LNCaP clone FGC (cell line): Measurements from ENCODE around the gene TEAD1.

Experiments
- DNase-seq: peaks from one replicate; pipeline ENCODE4 v3.0.0-alpha.2; 2011; ENCODE audit warnings: low read depth
- H3K4me3 ChIP-seq: 2 replicates; pipeline ENCODE4 v1.5.1; 2011; ENCODE audit warnings: mild to moderate bottlenecking, low read depth, low read length, control low read depth
- CTCF ChIP-seq: IDR thresholded peaks from 2 replicates; pipeline ENCODE4 v1.5.1; 2012; ENCODE audit warnings: mild to moderate bottlenecking; ENCODE audit not compliant: control insufficient read depth, insufficient read depth; ENCODE audit errors: extremely low read depth

TEAD1 gene

GRCh38 chr11:12944889-12945288, 270.7 kb downstream of the TEAD1 start:
- no peak for DNase-seq
- TF ChIP-seq CTCF = no peak

GRCh38 chr11:12949453-12949852, 275.2 kb downstream of the TEAD1 start:
- DNase-seq = no peak
- TF ChIP-seq CTCF = no peak
- H3K4me3 ChIP-seq = no peak overlapping the region

More at GRCh38 chr11:12944889-12945288, 270.7 kb downstream of the TEAD1 start:
- no peak overlapping the region for H3K4me3 ChIP-seq

GRCh38 chr11:12950670-12951069, 276.4 kb downstream of the TEAD1 start:
- no peak for TF ChIP-seq CTCF
- DNase-seq = no peak
- no peak overlapping the region for H3K4me3 ChIP-seq

GRCh38 chr11:12951376-12951775, 277.2 kb downstream of the TEAD1 start:
- H3K4me3 ChIP-seq = no peak overlapping the region
- DNase-seq = no peak
- no peak for TF ChIP-seq CTCF

- TF ChIP-seq CTCF = no peak
These were observed 277.9 kb downstream of the TEAD1 start for GRCh38 chr11:12952094-12952493.

GRCh38 chr11:12958986-12959385, 284.8 kb downstream of the TEAD1 start:
- no peak for TF ChIP-seq CTCF
- no peak for DNase-seq
- no peak overlapping the region for H3K4me3 ChIP-seq

More at GRCh38 chr11:12952094-12952493, 277.9 kb downstream of the TEAD1 start:
- no peak for DNase-seq
- H3K4me3 ChIP-seq = no peak overlapping the region

- no peak overlapping the region for H3K4me3 ChIP-seq
- no peak for TF ChIP-seq CTCF
- no peak for DNase-seq
These were observed 287.4 kb downstream of the TEAD1 start for GRCh38 chr11:12961615-12962014.
